Heart left ventricle (tissue), 13 donors: ENCODE measurements around the gene ARHGEF37.

Experiments used
- CTCF ChIP-seq, 12 donors: fragments of 200-600 bp; sonication (generic) in 4 of 12; IDR thresholded peaks; one replicate each; pipeline versions ENCODE4 v1.5.0 to v1.8.0; 2018 to 2022; ENCODE audit warnings: antibody characterized with exemption in 12 of 12, mild to moderate bottlenecking in 5 of 12
- POLR2A ChIP-seq, 2 donors: fragments of 450-650 bp; IDR thresholded peaks; one replicate each; pipeline ENCODE4 v1.6.1; 2017; ENCODE audit warnings: antibody characterized with exemption in 2 of 2, mild to moderate bottlenecking in 2 of 2, moderate library complexity in 2 of 2
- donor health status: ischemic (EF 13 %, LVEDD 7.1; RV severe dilation, severe dysfunction).
- donor health status: DM: no; HTN: yes; CAD: no.
- donor health status: DM: no; HTN: no; CAD: no.
- donor health status: ischemic (EF 25% LVEDD 6.9; RV normal size, moderate dysfunction).
- donor health status: ischemic (EF 25% LVEDD 5.7; RV mildly dilated, moderate dysfunction).
- donor health status: ischemic (EF 35%, LVEDD 5.7; RV mildly dilated, moderate dysfunction).
- donor health status: nonischemic (EF 11% LVEDD 7.7; RV severe dilation, severe dysfunction).
- donor health status: DM: yes; HTN: yes; CAD: no.
- donor health status: PGD.
- donor health status: ischemic (EF 29% LVEDD 5.4; RV normal size, mild dysfunction).
- donor health status: nonischemic (EF 23%, LVEDD 6.1; RV moderate dilation, normal function).

DNA sequence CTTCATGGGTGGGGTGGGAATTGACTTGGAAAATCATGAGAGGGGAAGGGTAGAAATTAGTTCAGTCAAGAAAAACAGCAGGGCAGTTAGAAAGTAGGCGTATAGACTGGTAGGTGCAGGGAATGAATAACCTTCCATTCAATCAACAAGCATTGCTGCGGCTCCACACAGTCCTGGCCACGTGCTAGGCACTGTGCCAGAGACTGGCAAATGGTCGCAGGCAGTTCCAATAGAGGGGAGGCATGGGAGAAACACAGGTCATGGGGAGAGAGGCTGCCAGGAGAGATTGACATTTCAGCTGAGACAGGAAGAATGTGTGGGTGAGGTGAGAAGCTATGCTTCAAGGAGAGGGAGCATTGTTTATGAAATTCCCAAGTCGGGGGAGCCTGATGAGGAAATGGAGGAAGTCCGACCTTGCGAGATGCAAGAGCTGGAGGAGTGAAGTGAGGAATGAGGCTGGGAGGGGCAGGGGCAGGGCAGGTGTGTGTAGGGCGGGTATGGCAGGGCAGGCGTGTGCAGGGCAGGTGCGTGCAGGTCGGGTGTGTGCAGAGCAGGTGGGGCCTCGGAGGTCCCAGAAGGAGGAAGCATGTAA lies 94.4 kb downstream of the ARHGEF37 start:
- no peak for TF ChIP-seq POLR2A (IDR thresholded peaks at IDR 0.05)
- TF ChIP-seq CTCF (IDR thresholded peaks at IDR 0.05) = no peak
